ENCODE data around the gene RFX5.

DNA sequence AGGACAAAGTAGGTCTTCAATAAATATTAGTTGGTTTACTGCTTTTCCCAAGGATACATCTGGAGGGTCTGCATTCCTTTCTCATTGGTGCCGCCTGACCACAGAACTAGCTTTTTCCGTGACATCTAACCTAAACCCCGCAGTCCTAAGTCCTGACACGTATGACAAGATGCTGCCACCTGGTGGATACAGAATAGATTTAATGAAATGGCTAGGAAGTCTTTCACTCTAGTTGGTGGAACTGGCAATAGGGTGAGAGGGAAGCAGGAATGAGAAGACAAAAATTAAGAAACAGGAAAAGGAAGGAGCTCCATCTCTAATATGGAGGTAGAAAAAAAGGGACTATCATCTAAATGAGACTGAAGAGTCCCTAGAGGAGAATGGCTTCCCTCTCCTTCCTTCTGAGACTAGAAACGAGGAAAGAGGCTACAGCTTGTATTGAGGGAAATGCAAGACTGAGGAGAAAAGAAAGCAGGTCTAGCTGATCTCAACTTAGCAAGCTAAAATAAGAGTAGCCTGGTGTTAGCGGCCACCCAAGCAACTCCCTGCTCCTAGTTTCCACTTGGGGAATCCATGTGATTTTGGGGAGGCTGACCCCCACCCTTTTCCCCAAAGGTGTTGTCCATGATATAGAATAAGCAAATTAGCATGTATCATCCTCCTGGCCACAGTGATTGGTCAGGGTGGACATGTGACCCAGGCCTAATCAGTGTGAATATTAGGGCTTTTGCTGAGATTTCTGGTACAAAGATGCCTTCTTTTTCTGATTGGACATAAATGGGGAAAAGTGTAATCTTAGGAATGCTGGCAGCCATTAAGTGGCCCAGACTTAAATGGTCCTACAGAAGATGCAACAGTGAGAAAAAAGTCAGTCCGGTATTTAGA, 5.9 kb downstream of the RFX5 start:
- peak; percentile 78 to 83 (median 81) for TF ChIP-seq CTCF (IDR thresholded peaks at IDR 0.05)
- TF ChIP-seq POLR2A (IDR thresholded peaks at IDR 0.05), result no peak
- TF ChIP-seq POLR2AphosphoS5 (IDR thresholded peaks at IDR 0.05), result peak in 1 of 3 donors; percentile 14
